DND-41 (cell line): ENCODE results near the gene FGF1.
"Not testable (repeated sequence)": the region's sequence is repeated elsewhere in the genome, so short reads cannot be mapped to it uniquely, and the experiment has no call there.

Experiments
- ATAC-seq: fragments of 200-7000 bp; cut with Tn5 transposase; 3 replicates; pipeline ENCODE4 v1.9.1; 2021; ENCODE audit warnings: low read depth; ENCODE audit not compliant: insufficient read depth
- DNase-seq: peaks from one replicate; pipeline ENCODE4 v3.0.0-alpha.2; 2020
- H2AFZ ChIP-seq: 2 replicates; pipeline ENCODE4 v1.6.0; 2012; ENCODE audit warnings: low read depth, low read length
- H3K27ac ChIP-seq: 2 replicates; pipeline ENCODE4 v1.5.1; 2012; ENCODE audit warnings: low read length, inconsistent platforms
- H3K27me3 ChIP-seq: fragments of 200-600 bp; sonication (generic); 2 replicates; pipeline ENCODE4 v1.6.0; 2012; ENCODE audit warnings: low read length, mild to moderate bottlenecking, inconsistent platforms; ENCODE audit not compliant: insufficient read depth, poor library complexity
- H3K36me3 ChIP-seq: 2 replicates; pipeline ENCODE4 v1.5.1; 2012; ENCODE audit warnings: low read length, inconsistent platforms; ENCODE audit not compliant: insufficient read depth
- H3K4me1 ChIP-seq: 2 replicates; pipeline ENCODE4 v1.5.1; 2012; ENCODE audit warnings: mild to moderate bottlenecking, low read length; ENCODE audit not compliant: insufficient read depth
- H3K4me2 ChIP-seq: 2 replicates; pipeline ENCODE4 v1.6.0; 2012; ENCODE audit warnings: mild to moderate bottlenecking, moderate library complexity, low read length, inconsistent platforms; ENCODE audit not compliant: insufficient read depth
- H3K4me3 ChIP-seq, 2 experiments: fragments of 200-600 bp in 1 of 2; shearing (Covaris generic) in 1 of 2; 2 replicates each; pipeline ENCODE4 v1.5.1; 2012 to 2016; ENCODE audit warnings: inconsistent platforms in 2 of 2, low read length in 2 of 2, mild to moderate bottlenecking in 2 of 2, low read depth in 1 of 2, moderate library complexity in 1 of 2
- H3K79me2 ChIP-seq: 2 replicates; pipeline ENCODE4 v1.6.0; 2012; ENCODE audit warnings: low read length, inconsistent platforms; ENCODE audit not compliant: insufficient read depth
- H3K9ac ChIP-seq: 2 replicates; pipeline ENCODE4 v1.6.0; 2012; ENCODE audit warnings: low read depth, mild to moderate bottlenecking, inconsistent platforms, low read length, moderate library complexity
- H3K9me3 ChIP-seq: 2 replicates; pipeline ENCODE4 v1.5.1; 2012; ENCODE audit warnings: low read length, moderate library complexity, mild to moderate bottlenecking, inconsistent platforms; ENCODE audit not compliant: insufficient read depth, severe bottlenecking
- H4K20me1 ChIP-seq: 2 replicates; pipeline ENCODE4 v1.6.0; 2012; ENCODE audit warnings: low read length; ENCODE audit not compliant: insufficient read depth
- CTCF ChIP-seq: IDR thresholded peaks from 2 replicates; pipeline ENCODE4 v1.5.1; 2012; ENCODE audit warnings: borderline replicate concordance, low read length, moderate library complexity, mild to moderate bottlenecking; ENCODE audit not compliant: poor library complexity, severe bottlenecking; ENCODE audit errors: extremely low read depth
- EZH2 ChIP-seq: IDR thresholded peaks from 3 replicates; pipeline ENCODE4 v1.6.1; 2012; ENCODE audit warnings: borderline replicate concordance, low read depth, mild to moderate bottlenecking, moderate library complexity, low read length, inconsistent platforms; ENCODE audit not compliant: severe bottlenecking

Gene FGF1

DNA sequence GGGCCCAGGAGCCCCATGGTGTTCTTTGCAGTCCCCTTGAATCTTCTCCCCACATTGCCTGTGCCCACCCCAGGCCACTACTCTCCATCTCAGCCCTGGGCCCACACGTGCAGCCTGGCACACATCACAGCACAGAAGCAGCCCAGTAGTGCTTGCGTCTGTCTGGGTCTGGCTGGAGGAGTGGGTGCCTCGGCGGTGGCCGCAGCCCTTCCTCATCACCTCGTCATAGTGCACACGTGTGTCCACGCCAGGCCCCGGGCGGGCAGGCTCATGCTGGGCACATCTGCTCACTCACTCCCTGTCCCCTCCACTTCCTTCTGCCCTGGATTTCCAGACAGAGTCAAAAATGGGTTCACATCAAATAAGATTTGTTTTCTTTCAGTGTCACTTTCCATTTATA lies 33.3 kb downstream of the FGF1 start:
- H3K27ac ChIP-seq: no peak overlapping the region
- no peak overlapping the region for H3K9ac ChIP-seq
- H3K79me2 ChIP-seq: no peaks in the 10 kb centered on the region
- TF ChIP-seq EZH2: no peak
- TF ChIP-seq CTCF: no peak
- H2AFZ ChIP-seq: no peak overlapping the region
- H3K4me1 ChIP-seq: peaks cover 3% of the 10 kb centered on the region; the same call in 1 of the 2 replicates
- H3K4me2 ChIP-seq: no peak overlapping the region
- peaks cover 12% of the 10 kb centered on the region for H3K27me3 ChIP-seq
- no peaks in the 10 kb centered on the region for H3K9me3 ChIP-seq
- no peak for ATAC-seq
- no peak overlapping the region for H3K4me3 ChIP-seq
- DNase-seq: no peak
- H4K20me1 ChIP-seq: no peaks in the 10 kb centered on the region
- H3K36me3 ChIP-seq: no peaks in the 10 kb centered on the region

DNA sequence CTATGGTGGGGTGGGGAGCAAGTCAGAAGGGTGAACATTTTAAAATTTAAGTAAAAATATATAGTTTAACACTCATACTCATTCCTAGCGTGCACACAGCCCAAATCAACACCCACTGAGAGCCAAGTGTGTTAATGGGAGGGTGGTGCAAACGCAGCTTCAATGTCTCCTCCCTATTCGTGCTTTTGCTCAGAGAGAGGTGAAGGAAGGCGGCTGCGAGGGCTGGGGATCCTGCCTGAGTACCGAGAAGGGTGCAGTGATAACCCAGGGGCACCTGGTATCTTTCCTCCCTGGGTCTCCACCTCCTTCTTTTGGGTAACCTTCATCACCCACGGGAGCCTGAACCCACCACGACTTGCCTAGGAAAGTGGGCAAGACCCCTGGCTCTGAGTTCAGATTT lies 35.0 kb downstream of the FGF1 start:
- H3K27me3 ChIP-seq: peaks cover 12% of the 10 kb centered on the region
- TF ChIP-seq EZH2 (no peak), CTCF (no peak)
- no peaks in the 10 kb centered on the region for H4K20me1 ChIP-seq
- ATAC-seq (no peak), DNase-seq (no peak)
- no peaks in the 10 kb centered on the region for H3K9me3 ChIP-seq
- H3K4me2 ChIP-seq: no peak overlapping the region
- no peak overlapping the region for H3K27ac ChIP-seq
- H3K79me2 ChIP-seq: no peaks in the 10 kb centered on the region
- no peak overlapping the region for H3K9ac ChIP-seq
- no peak overlapping the region for H3K4me3 ChIP-seq
- peaks cover 3% of the 10 kb centered on the region; the same call in 1 of the 2 replicates for H3K4me1 ChIP-seq
- H2AFZ ChIP-seq: no peak overlapping the region
- no peaks in the 10 kb centered on the region for H3K36me3 ChIP-seq

- no peaks in the 10 kb centered on the region for H3K36me3 ChIP-seq
- ATAC-seq (no peak), DNase-seq (no peak)
- no peak overlapping the region for H3K27ac ChIP-seq
- H3K9me3 ChIP-seq: no peaks in the 10 kb centered on the region
- H3K4me1 ChIP-seq: no peaks in the 10 kb centered on the region
- H3K27me3 ChIP-seq: peaks cover 7% of the 10 kb centered on the region
- H3K9ac ChIP-seq: no peak overlapping the region
- TF ChIP-seq CTCF: no peak
- no peak for TF ChIP-seq EZH2
- H3K79me2 ChIP-seq: no peaks in the 10 kb centered on the region
- H2AFZ ChIP-seq: no peak overlapping the region
- H4K20me1 ChIP-seq: no peaks in the 10 kb centered on the region
- no peak overlapping the region for H3K4me2 ChIP-seq
- no peak overlapping the region for H3K4me3 ChIP-seq
Measured at GRCh38 chr5:142650060-142650459, 35.8 kb downstream of the FGF1 start.

GRCh38 chr5:142648108-142648507 lies 37.8 kb downstream of the FGF1 start:
- H3K79me2 ChIP-seq, H3K36me3 ChIP-seq, H3K4me2 ChIP-seq, DNase-seq, H3K27ac ChIP-seq, ATAC-seq, H3K9ac ChIP-seq, H3K9me3 ChIP-seq, H3K4me1 ChIP-seq, H3K27me3 ChIP-seq, H4K20me1 ChIP-seq, H2AFZ ChIP-seq, H3K4me3 ChIP-seq: not testable (repeated sequence)
